Fibroblast of lung (primary cell): Measurements from ENCODE around the gene NUP210. TPM values are rescaled to one million over a fixed set of nuclear protein-coding genes. Genes with fewer than 3 reads are reported as not detected.

Experiments used
- DNase-seq, 2 donors: peaks; one replicate each; pipeline versions ENCODE4 v3.0.0 to v3.0.0-alpha.2; 2010; ENCODE audit warnings: low read depth in 2 of 2
- H2AFZ ChIP-seq: 2 replicates; pipeline ENCODE4 v1.5.1; 2012; ENCODE audit warnings: low read length, control low read depth, inconsistent platforms
- H3K27ac ChIP-seq: 2 replicates; pipeline ENCODE4 v1.5.1; 2011; ENCODE audit warnings: low read length, control low read depth; ENCODE audit not compliant: insufficient read depth
- H3K27me3 ChIP-seq: 2 replicates; pipeline ENCODE4 v1.5.1; 2011; ENCODE audit warnings: mild to moderate bottlenecking, low read length; ENCODE audit not compliant: control insufficient read depth, insufficient read depth
- H3K36me3 ChIP-seq: 2 replicates; pipeline ENCODE4 v1.5.1; 2011; ENCODE audit warnings: low read length; ENCODE audit not compliant: control insufficient read depth, insufficient read depth
- H3K4me1 ChIP-seq: 2 replicates; pipeline ENCODE4 v1.5.1; 2011; ENCODE audit warnings: low read length; ENCODE audit not compliant: control insufficient read depth, insufficient read depth; ENCODE audit errors: extremely low read depth
- H3K4me2 ChIP-seq: 2 replicates; pipeline ENCODE4 v1.5.1; 2011; ENCODE audit warnings: low read length, control low read depth; ENCODE audit not compliant: insufficient read depth; ENCODE audit errors: extremely low read depth
- H3K4me3 ChIP-seq, 4 experiments: fragments of 200-600 bp in 1 of 4; sonication (generic) in 1 of 4; replicated peaks in 1 of 4; 2 replicates each; pipeline ENCODE4 v1.5.1; 2011 to 2016; ENCODE audit warnings: low read length in 4 of 4, low read depth in 3 of 4, mild to moderate bottlenecking in 3 of 4, control low read depth in 2 of 4, inconsistent platforms in 1 of 4, mixed read lengths in 1 of 4; ENCODE audit not compliant: insufficient read depth in 1 of 4; ENCODE audit errors: control extremely low read depth in 1 of 4
- H3K79me2 ChIP-seq: 2 replicates; pipeline ENCODE4 v1.5.1; 2012; ENCODE audit warnings: mild to moderate bottlenecking, low read length, inconsistent platforms; ENCODE audit not compliant: control insufficient read depth, insufficient read depth
- H3K9ac ChIP-seq: 2 replicates; pipeline ENCODE4 v1.5.1; 2011; ENCODE audit warnings: mild to moderate bottlenecking, low read length, control low read depth; ENCODE audit not compliant: insufficient read depth
- H3K9me3 ChIP-seq: 2 replicates; pipeline ENCODE4 v1.5.1; 2012; ENCODE audit warnings: low read depth, low read length; ENCODE audit not compliant: control insufficient read depth, insufficient read depth
- H4K20me1 ChIP-seq: 2 replicates; pipeline ENCODE4 v1.5.1; 2011; ENCODE audit warnings: low read length; ENCODE audit not compliant: control insufficient read depth, insufficient read depth; ENCODE audit errors: extremely low read depth
- EZH2 ChIP-seq: IDR thresholded peaks from 2 replicates; pipeline ENCODE4 v1.5.1; 2012; ENCODE audit warnings: low read length, control low read depth, mild to moderate bottlenecking; ENCODE audit errors: missing control alignments
- polyA plus RNA-seq, 2 donors: library from polyadenylated mRNA; depleted of rRNA in 1 of 2; stranded (reverse) in 1 of 2; unstranded in 1 of 2; fragments of >200 nt; gene quantifications; 2 replicates each; pipeline ENCODE4 v1.2.1, GENCODE V29; 2011 to 2012; ENCODE audit warnings: missing spikeins in 1 of 2
- total RNA-seq: library from RNA; depleted of rRNA; stranded (reverse); fragments of >200 nt; gene quantifications from 2 replicates; pipeline ENCODE4 v1.2.1, GENCODE V29; 2014
- TF ChIP-seq, protein P1 (sequence below), 2 donors: IDR thresholded peaks in 1 of 2; conservative IDR thresholded peaks in 1 of 2; 1 replicate in 1 of 2; 2 replicates in 1 of 2; pipeline ENCODE4 v1.5.1; 2011 to 2012; ENCODE audit warnings: low read length in 2 of 2, control low read depth in 1 of 2, inconsistent platforms in 1 of 2, low read depth in 1 of 2, mild to moderate bottlenecking in 1 of 2

The NUP210 gene
- total and polyA plus RNA-seq, 2 donors (not counting 1 experiment from before 2014, with no cell fraction given): 0.09 to 0.33 TPM

DNA sequence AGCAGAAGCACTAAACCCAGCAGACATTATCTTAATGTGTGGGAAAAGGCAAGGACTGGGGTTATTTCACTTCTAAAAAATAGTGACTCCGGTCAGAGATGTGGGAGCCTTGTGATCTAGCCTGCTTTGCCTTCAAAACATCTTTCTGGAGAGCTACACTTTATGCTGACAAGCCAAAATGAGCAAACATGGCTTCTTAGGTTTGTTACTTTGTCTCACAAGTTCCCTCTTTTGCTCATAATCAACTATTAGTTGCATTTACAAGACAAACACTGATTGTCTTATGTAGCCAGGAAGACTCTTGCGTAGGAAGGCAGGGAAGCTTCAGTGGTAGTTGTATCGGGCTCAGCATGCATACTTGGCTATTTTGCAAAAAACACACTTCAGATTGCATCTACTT, 129.2 kb downstream of the NUP210 start:
- H3K4me1 ChIP-seq: no peaks in the 10 kb centered on the region
- H3K4me3 ChIP-seq: no peak overlapping the region
- no peaks in the 10 kb centered on the region for H3K36me3 ChIP-seq
- no peaks in the 10 kb centered on the region for H3K27me3 ChIP-seq
- H4K20me1 ChIP-seq: no peaks in the 10 kb centered on the region
- no peak for DNase-seq
- H3K9ac ChIP-seq: no peak overlapping the region
- H2AFZ ChIP-seq: no peak overlapping the region
- H3K27ac ChIP-seq: no peak overlapping the region
- H3K4me2 ChIP-seq: no peak overlapping the region
- H3K9me3 ChIP-seq: no peaks in the 10 kb centered on the region
- no peaks in the 10 kb centered on the region for H3K79me2 ChIP-seq
- TF ChIP-seq EZH2: no peak
- TF ChIP-seq, protein P1, sequence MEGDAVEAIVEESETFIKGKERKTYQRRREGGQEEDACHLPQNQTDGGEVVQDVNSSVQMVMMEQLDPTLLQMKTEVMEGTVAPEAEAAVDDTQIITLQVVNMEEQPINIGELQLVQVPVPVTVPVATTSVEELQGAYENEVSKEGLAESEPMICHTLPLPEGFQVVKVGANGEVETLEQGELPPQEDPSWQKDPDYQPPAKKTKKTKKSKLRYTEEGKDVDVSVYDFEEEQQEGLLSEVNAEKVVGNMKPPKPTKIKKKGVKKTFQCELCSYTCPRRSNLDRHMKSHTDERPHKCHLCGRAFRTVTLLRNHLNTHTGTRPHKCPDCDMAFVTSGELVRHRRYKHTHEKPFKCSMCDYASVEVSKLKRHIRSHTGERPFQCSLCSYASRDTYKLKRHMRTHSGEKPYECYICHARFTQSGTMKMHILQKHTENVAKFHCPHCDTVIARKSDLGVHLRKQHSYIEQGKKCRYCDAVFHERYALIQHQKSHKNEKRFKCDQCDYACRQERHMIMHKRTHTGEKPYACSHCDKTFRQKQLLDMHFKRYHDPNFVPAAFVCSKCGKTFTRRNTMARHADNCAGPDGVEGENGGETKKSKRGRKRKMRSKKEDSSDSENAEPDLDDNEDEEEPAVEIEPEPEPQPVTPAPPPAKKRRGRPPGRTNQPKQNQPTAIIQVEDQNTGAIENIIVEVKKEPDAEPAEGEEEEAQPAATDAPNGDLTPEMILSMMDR (conservative IDR thresholded peaks at IDR 0.05 in 1 of 2, IDR thresholded peaks at IDR 0.05 in 1 of 2; ENCODE audit: low read depth in 1 of 2, low read length in 2 of 2): no peak

DNA sequence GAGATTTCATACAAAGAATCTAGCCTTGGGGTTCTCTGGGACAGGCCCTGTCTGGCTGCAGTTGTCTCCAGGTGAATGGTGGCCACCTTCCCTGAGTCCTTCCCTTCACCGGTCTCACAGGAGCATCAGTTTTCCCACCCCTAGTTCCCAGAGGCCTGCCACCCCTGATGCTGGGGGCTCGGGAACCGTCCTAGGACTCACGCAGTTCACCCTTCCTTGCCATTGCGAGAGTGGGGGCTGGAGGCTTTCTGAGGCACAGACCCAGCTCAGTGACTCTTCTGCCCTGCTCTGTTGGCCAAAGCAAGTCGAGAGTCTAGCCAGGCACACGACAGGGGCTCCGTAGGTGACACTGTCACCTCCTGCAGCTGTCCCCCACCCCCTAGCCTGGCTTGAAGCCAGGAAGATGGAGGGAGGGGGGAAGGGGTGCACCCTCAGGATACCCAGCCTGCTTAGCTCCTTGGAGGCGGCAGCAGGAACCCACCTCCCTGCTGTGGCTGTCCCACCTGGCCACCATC, 130.3 kb downstream of the NUP210 start:
- no peak overlapping the region for H3K27ac ChIP-seq
- no peak overlapping the region for H3K4me2 ChIP-seq
- H3K79me2 ChIP-seq: no peaks in the 10 kb centered on the region
- no peaks in the 10 kb centered on the region for H3K4me1 ChIP-seq
- DNase-seq: no peak
- no peak overlapping the region for H3K4me3 ChIP-seq
- TF ChIP-seq EZH2: no peak
- TF ChIP-seq, protein P1 (conservative IDR thresholded peaks at IDR 0.05 in 1 of 2, IDR thresholded peaks at IDR 0.05 in 1 of 2; ENCODE audit: low read depth in 1 of 2, low read length in 2 of 2): no peak
- no peaks in the 10 kb centered on the region for H3K9me3 ChIP-seq
- H3K36me3 ChIP-seq: no peaks in the 10 kb centered on the region
- no peak overlapping the region for H3K9ac ChIP-seq
- H2AFZ ChIP-seq: no peak overlapping the region
- no peaks in the 10 kb centered on the region for H4K20me1 ChIP-seq
- H3K27me3 ChIP-seq: no peaks in the 10 kb centered on the region

DNA sequence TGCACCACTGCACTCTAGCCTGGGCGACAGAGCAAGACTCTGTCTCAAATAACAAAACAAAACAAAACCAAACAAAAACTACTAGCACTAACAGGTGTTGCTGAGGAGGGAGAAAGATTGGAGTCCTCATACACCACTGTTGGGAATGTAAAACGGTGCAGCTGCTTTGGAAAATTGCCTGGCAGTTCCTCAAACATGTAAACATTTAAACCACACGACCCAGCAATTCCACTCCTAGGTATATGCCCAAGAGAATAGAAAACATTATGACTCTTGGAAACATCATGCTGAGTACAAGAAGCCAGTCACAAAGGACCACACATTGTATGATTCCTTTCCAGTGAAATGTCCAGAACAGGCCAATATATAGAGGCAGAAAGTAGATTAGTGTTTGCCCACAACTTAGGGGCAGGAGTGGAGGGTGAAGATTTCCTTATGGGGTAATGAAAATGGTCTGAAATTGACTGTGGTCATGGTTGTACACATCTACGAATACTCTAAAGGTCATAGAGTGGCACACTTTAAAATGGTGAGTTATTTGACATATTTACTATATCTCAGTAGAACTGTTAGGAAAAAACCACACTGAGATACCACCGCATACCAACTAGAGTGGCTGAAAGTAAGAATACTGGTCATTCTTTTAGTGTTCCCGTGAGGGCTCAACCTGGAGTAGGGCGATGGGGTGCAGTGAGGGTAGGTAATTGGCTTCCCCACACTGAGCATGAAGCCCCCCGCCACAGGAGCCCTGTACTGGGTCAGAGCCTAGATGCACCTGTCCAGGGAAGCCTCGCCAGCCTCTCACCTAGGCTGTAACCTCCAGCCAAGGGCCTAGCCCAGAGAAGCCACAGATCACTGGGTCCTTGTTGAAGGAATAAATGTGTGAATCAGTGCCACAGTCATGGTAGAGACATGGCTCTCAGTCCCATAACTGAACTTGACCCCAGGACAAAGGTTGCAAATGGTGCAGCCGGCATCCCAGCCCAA, 131.1 kb downstream of the NUP210 start:
- Histone ChIP-seq H4K20me1 (no peaks in the 10 kb centered on the region), H3K36me3 (no peaks in the 10 kb centered on the region), H3K9me3 (no peaks in the 10 kb centered on the region), H3K9ac (no peak overlapping the region), H2AFZ (no peak overlapping the region), H3K79me2 (no peaks in the 10 kb centered on the region), H3K4me1 (no peaks in the 10 kb centered on the region), H3K27ac (no peak overlapping the region), H3K4me2 (no peak overlapping the region), H3K4me3 (no peak overlapping the region), H3K27me3 (peaks cover 1% of the 10 kb centered on the region)
- TF ChIP-seq, protein P1 (conservative IDR thresholded peaks at IDR 0.05 in 1 of 2, IDR thresholded peaks at IDR 0.05 in 1 of 2; ENCODE audit: low read depth in 1 of 2, low read length in 2 of 2): no peak
- TF ChIP-seq EZH2: no peak
- DNase-seq: no peak
